ENCODE data around the gene PLAAT3.

Gene PLAAT3

GRCh38 chr11:63527667-63528066, 86.6 kb downstream of the PLAAT3 start (continued):
- TF ChIP-seq ZNF449 (tag by site-specific recombination; IDR thresholded peaks at IDR 0.05) (no peak), ZNF600 (tag by site-specific recombination; IDR thresholded peaks at IDR 0.05) (no peak), HOXA7 (CRISPR knock-in tag; IDR thresholded peaks at IDR 0.05; ENCODE audit: borderline replicate concordance) (no peak), ZNF416 (tag by site-specific recombination; IDR thresholded peaks at IDR 0.05) (no peak), IKZF3 (tag by site-specific recombination; IDR thresholded peaks at IDR 0.05) (no peak), ZNF398 (tag by site-specific recombination; IDR thresholded peaks at IDR 0.05) (no peak), CTCF (tag by site-specific recombination; IDR thresholded peaks at IDR 0.05) (no peak), KLF1 (tag by site-specific recombination; IDR thresholded peaks at IDR 0.05) (no peak)
